ENCODE measurements around the gene MPP4.

Gene MPP4

GRCh38 chr2:201631041-201631440 is 67.4 kb downstream of the MPP4 start:
- DNase-seq (ENCODE audit: low spot score) = peak; percentile 74

- DNase-seq (ENCODE audit: low spot score) = peak; percentile 10
These were observed 67.9 kb downstream of the MPP4 start for GRCh38 chr2:201630577-201630976.

DNA sequence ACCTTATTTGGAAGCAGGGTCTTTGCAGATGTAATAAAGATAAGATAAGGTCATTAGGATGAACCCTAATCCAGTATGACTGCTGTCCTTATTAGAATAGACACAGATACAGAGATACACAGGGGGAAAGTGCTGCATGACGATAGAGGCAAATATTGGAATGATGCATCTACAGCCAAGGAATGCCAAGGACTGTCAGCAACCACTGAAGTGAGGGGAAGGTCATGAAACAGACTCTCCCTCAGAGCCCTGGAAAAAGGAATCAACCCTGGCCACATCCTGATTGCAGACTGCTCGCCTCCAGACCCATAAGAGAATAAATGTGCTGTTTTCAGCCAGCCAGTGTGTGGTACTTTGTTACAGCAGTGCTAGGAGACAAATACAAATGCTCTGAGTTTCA is 69.9 kb downstream of the MPP4 start:
- DNase-seq (ENCODE audit: low spot score) = no peak

DNA sequence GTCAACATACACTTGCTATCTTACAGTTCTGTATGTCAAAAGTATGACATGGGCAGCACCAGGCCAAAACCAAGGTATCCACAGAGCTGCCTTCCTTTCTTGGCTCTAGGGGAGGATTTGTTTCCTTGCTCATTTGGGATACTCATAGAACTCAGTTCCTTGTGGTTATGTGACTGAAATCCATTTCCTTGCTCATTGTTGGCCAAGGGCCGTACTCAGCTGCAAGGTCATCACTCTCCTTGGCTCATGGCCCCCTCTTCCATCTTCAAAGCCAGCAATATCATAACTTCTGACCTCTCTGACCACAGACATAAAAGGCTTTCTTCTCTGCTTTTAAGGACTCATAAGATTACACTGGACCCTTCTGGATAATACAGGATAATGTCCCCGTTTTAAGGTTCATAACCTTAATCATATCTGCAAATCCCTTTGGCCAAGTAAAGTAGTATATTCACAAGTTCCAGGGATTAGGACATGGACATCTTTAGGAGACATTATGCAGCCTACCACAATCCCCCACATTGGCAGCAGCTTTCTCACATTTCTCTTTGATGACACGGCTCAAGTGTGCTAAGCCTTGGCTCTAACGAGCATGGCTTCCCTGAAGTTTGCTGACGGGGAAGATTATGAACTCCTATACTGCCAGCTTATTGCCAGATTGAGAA is 76.0 kb downstream of the MPP4 start:
- DNase-seq (ENCODE audit: low spot score) = no peak

- no peak for DNase-seq (ENCODE audit: low spot score)
These were observed 77.0 kb downstream of the MPP4 start for GRCh38 chr2:201621293-201621999.

DNA sequence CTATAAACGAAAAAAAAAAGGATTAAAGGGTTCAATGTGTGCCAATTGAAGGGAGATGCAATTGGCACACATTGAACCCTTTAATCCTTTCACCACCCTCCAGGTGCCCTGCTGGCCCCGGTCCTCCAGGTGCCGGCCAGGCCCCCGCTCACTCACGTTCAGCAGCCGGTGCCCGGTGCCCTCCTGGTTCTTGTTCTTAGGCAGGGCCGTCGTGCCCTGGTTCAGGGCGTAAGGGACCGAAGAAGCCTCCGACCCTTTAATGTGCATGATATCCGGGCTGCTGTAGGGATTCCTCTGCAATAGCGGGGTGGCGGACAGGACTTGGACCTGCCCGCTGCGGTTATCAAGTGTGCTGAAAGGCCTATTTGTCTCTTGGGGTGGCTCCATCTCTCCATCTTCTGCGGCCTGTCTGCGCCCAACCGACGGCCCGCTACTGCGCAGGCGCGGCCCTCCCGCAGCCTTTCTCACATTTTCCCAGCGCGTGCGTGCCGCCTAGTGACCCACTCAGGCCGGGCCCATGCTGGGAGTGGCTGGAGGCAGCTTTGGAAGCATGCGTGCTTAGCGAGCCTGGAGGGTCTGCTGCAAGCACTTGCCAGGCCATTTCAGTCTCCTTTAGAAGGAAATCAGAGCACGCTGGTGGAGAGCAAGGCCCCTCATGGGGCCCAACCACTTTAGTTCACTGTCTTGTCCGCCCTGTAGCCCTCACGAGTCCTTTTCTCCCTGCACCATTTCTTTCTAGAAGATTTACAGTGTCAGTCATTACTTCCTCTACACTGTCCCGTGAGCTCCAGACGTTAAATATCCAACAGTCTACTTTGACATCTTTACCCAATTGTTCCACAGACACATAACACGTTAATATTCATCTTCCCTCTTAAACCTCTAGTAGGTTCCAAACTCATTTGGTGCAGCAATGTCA is 79.4 kb downstream of the MPP4 start:
- no peak for DNase-seq (ENCODE audit: low spot score)

DNA sequence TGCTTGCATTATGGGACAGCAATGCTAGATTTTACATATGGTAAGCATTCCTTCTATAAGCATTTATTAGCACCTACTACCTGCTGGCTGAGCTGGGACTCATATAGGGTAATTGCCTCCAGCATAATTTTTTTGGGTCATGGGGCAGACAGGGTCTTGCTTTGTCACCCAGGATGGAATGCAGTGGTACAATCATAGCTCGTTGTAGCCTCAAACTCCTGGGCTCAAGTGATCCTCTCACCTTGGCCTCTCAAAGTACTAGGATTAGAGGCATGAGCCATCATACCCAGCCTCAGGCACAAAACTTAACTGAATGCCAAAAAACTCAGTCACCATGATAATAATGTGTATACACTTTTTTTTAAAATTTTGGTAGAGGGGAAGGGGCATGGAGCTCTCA is 90.4 kb downstream of the MPP4 start:
- DNase-seq (ENCODE audit: low spot score) = no peak

GRCh38 chr2:201607568-201607967 is 90.9 kb downstream of the MPP4 start:
- DNase-seq (ENCODE audit: low spot score) = no peak

DNA sequence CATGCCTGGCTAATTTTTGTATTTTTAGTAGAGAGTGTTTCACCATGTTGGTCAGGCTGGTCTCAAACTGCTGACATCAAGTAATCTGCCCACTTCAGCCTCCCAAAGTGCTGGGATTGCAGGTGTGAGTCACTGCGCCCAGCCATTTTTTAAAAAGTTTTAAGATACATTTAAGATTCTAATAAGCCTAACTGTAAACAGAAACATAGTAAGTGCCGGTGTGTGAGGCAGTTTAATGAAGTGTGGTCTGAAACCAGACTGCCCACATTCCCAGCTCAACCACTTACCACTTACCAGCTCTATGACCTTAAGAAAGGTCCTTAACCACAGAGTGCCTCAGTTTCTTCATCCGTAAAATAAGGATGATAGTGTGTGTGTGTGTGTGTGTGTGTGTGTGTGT is 97.5 kb downstream of the MPP4 start:
- no peak for DNase-seq (ENCODE audit: low spot score)

DNA sequence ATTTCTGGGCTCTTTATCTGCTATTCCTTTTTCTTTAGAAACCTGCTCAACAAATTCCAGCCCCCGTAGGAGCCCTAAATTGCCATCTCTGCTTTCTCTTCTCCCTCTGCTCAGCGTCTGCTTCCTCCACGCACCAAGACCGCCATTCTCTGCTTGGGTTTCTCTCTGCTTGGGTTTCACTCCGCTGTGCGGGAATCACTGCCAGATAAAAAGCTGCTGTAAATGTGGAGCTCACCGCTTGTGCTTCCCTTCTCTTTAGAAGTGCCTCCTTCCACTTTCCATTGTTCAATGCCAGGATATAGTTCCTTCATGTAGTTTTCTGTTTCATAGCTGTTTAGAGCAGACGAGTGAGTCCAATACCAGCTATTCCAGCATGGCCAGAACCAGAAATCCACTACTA is 101.0 kb downstream of the MPP4 start:
- DNase-seq (ENCODE audit: low spot score) = no peak

Small RNAs within 50 kb of the gene (small RNA-seq; reads per million reads assigned to genes)
- gene RNU6-651P = 0 reads per million in 2 experiments
